ENCODE data around the gene VPS13D.

DNA sequence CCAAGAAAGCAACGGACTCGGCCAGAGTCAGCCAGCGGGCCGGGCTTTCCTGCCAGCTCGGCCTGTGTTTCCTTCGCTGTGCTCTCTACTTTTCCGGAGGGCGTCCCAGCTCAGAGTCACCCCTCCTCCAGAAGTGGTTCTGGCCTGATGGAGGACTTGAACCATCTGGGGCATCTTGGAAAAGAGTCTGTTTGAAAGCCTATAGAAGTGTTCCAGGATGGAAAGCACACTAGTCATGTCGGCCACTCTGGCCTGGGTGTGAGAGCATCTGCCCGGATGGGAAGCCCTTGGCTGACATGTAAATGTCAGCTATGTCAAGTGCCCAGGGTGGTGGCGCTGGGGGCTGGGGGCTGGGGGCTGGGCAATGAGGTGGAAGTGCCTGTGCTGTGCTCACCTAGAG lies 274.8 kb downstream of the VPS13D start:
- TF ChIP-seq, protein P1, sequence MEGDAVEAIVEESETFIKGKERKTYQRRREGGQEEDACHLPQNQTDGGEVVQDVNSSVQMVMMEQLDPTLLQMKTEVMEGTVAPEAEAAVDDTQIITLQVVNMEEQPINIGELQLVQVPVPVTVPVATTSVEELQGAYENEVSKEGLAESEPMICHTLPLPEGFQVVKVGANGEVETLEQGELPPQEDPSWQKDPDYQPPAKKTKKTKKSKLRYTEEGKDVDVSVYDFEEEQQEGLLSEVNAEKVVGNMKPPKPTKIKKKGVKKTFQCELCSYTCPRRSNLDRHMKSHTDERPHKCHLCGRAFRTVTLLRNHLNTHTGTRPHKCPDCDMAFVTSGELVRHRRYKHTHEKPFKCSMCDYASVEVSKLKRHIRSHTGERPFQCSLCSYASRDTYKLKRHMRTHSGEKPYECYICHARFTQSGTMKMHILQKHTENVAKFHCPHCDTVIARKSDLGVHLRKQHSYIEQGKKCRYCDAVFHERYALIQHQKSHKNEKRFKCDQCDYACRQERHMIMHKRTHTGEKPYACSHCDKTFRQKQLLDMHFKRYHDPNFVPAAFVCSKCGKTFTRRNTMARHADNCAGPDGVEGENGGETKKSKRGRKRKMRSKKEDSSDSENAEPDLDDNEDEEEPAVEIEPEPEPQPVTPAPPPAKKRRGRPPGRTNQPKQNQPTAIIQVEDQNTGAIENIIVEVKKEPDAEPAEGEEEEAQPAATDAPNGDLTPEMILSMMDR (IDR thresholded peaks at IDR 0.05) = no peak
- no peak for TF ChIP-seq POLR2A (IDR thresholded peaks at IDR 0.05)

All from thyroid gland (tissue), 4 donors.